Glutamatergic neuron (in vitro differentiated cells): ENCODE results near the gene ADGRE2. TPM values are rescaled to one million over a fixed set of nuclear protein-coding genes. Genes with fewer than 3 reads are reported as not detected.

Experiments
- DNase-seq: peaks from one replicate; pipeline ENCODE4 v3.0.0; 2022
- H3K27ac Mint-ChIP-seq: one replicate; pipeline ENCODE4 v1.8.0; 2020; ENCODE audit warnings: mild to moderate bottlenecking, mixed read lengths, inconsistent platforms; ENCODE audit not compliant: unreplicated experiment
- H3K27me3 Mint-ChIP-seq: one replicate; pipeline ENCODE4 v1.8.0; 2020; ENCODE audit warnings: mild to moderate bottlenecking, moderate library complexity, mixed read lengths, inconsistent platforms; ENCODE audit not compliant: unreplicated experiment
- H3K36me3 Mint-ChIP-seq: one replicate; pipeline ENCODE4 v1.8.0; 2020; ENCODE audit warnings: mild to moderate bottlenecking, mixed read lengths, inconsistent platforms; ENCODE audit not compliant: unreplicated experiment
- H3K4me1 Mint-ChIP-seq: one replicate; pipeline ENCODE4 v1.8.0; 2020; ENCODE audit warnings: mild to moderate bottlenecking, low read depth, mixed read lengths, inconsistent platforms; ENCODE audit not compliant: unreplicated experiment
- H3K4me3 Mint-ChIP-seq: one replicate; pipeline ENCODE4 v1.8.0; 2020; ENCODE audit warnings: mild to moderate bottlenecking, mixed read lengths, inconsistent platforms; ENCODE audit not compliant: unreplicated experiment
- H3K9me3 Mint-ChIP-seq: one replicate; pipeline ENCODE4 v1.8.0; 2020; ENCODE audit warnings: mild to moderate bottlenecking, moderate library complexity, mixed read lengths, inconsistent platforms; ENCODE audit not compliant: unreplicated experiment
- total RNA-seq: library from RNA; stranded (reverse); fragmentation: NEBNext Ultra II Directional; extraction: Animal tissue kit (Norgen Biotek cat#: 25700); gene quantifications from one replicate; pipeline ENCODE4 v1.2.1, GENCODE V29; 2021; ENCODE audit not compliant: unreplicated experiment
- TF ChIP-seq, protein P1 (sequence below): fragments of 200-600 bp; sonication (generic); IDR thresholded peaks from one replicate; pipeline ENCODE4 v1.5.0; 2021; ENCODE audit not compliant: partially characterized antibody, unreplicated experiment

The ADGRE2 gene
- total RNA-seq, 1 donor from 2014 or later: 0.66 TPM

DNA sequence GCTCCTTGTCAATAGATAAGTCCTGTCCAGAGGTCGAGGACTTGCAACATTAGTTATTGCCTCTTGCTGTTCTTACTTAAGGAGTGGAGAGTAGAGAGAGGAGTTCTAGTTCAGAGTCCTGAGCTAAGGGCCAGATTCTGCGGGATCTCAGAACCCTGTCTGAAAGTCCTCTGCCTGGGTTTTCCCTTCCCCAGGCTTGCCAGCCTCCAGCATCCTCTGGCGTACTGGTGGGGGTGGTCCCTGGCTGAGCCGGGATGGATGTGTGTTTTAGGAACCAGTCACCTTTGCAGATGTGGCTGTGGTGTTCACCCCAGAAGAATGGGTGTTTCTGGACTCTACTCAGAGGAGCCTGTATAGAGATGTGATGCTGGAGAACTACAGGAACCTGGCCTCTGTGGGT lies 62.5 kb downstream of the ADGRE2 start:
- H3K4me1 Mint-ChIP-seq: no peaks in the 10 kb centered on the region
- no peak for DNase-seq
- peaks cover 33% of the 10 kb centered on the region for H3K9me3 Mint-ChIP-seq
- TF ChIP-seq, protein P1, sequence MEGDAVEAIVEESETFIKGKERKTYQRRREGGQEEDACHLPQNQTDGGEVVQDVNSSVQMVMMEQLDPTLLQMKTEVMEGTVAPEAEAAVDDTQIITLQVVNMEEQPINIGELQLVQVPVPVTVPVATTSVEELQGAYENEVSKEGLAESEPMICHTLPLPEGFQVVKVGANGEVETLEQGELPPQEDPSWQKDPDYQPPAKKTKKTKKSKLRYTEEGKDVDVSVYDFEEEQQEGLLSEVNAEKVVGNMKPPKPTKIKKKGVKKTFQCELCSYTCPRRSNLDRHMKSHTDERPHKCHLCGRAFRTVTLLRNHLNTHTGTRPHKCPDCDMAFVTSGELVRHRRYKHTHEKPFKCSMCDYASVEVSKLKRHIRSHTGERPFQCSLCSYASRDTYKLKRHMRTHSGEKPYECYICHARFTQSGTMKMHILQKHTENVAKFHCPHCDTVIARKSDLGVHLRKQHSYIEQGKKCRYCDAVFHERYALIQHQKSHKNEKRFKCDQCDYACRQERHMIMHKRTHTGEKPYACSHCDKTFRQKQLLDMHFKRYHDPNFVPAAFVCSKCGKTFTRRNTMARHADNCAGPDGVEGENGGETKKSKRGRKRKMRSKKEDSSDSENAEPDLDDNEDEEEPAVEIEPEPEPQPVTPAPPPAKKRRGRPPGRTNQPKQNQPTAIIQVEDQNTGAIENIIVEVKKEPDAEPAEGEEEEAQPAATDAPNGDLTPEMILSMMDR: no peak
- H3K27ac Mint-ChIP-seq: no peak overlapping the region
- H3K36me3 Mint-ChIP-seq: peaks cover 83% of the 10 kb centered on the region
- H3K27me3 Mint-ChIP-seq: peaks cover 9% of the 10 kb centered on the region
- H3K4me3 Mint-ChIP-seq: no peak overlapping the region

GRCh38 chr19:14704450-14704849 lies 73.9 kb downstream of the ADGRE2 start:
- Mint-ChIP-seq H3K4me1 (no peaks in the 10 kb centered on the region), H3K27ac (no peak overlapping the region), H3K4me3 (no peak overlapping the region), H3K36me3 (peaks cover 36% of the 10 kb centered on the region), H3K27me3 (peaks cover 8% of the 10 kb centered on the region), H3K9me3 (peaks cover 6% of the 10 kb centered on the region)
- TF ChIP-seq, protein P1: no peak
- no peak for DNase-seq

DNA sequence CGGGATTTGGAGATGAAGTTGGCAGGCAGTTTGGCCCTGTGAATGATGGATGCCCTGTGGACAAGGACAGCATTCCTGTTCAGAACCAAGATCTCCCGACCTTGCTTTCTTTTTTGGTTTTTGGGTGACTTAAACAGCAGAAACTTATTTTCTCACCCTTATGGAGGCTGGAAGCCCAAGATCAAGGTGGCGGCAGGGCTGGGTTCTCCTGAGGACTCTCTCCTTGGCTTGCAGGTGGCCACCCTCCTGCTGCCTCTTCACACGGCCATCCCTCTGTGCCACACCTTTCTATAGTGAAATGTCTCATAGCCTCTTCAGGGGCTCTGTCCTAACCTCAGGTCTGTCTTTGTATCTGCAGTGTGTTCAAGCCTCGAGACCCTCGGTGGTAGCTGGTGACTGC lies 74.5 kb downstream of the ADGRE2 start:
- no peaks in the 10 kb centered on the region for H3K4me1 Mint-ChIP-seq
- DNase-seq: no peak
- H3K4me3 Mint-ChIP-seq: no peak overlapping the region
- TF ChIP-seq, protein P1: no peak
- peaks cover 30% of the 10 kb centered on the region for H3K36me3 Mint-ChIP-seq
- H3K9me3 Mint-ChIP-seq: peaks cover 6% of the 10 kb centered on the region
- H3K27me3 Mint-ChIP-seq: peaks cover 5% of the 10 kb centered on the region
- no peak overlapping the region for H3K27ac Mint-ChIP-seq

DNA sequence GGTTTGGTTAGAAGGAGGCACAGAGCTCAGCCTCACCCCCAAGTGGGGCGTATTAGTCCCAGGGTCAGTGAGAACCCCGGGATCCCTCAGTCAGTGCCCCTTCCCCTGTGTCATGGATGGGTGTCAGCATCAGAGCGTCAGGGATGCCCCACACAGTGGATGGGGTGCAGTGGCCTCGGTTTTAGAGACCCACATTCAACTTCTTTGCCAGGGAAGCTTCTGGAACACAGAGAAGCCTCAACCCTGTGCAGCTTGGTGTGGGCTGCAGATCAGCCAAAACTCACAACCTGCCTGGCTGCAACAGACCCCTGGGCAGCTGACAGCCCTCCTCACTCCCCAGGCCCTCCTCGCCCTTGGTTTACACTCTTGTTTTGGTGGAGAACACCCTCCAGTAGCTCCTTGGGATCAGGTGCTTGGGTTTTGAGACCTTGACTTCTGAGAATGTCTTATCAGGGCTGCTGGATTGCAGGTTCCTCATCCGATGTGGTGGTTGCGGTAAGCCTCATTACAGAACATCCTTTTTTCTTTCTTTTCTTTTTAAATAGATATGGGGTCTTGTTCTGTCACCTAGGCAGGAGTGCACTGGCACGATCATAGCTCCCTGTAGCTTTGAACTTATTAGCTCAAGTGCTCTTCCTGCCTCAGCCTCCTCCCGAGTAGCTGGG lies 77.5 kb downstream of the ADGRE2 start:
- H3K27me3 Mint-ChIP-seq: no peaks in the 10 kb centered on the region
- TF ChIP-seq, protein P1: no peak
- peaks cover 6% of the 10 kb centered on the region for H3K9me3 Mint-ChIP-seq
- H3K27ac Mint-ChIP-seq: no peak overlapping the region
- H3K36me3 Mint-ChIP-seq: peaks cover 18% of the 10 kb centered on the region
- H3K4me3 Mint-ChIP-seq: no peak overlapping the region
- DNase-seq: no peak
- H3K4me1 Mint-ChIP-seq: no peaks in the 10 kb centered on the region

DNA sequence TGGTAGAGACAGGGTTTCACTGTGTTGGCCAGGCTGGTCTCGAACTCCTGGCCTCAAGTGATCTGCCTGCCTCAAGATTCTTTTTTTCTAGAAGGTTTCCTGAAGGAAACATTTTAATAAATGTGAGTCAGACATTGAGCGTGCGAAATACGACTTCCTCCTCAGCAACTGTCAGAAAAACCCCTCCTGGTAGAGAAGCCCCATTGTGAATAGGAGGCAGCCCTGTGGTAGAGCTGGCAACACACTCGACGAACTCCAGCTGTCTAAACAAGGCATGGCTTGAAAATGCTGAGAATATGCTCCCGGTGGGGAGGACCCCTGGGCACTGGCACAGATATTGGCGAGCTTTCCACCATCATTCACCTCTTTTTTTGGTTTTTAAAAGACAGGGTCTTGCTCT lies 78.7 kb downstream of the ADGRE2 start:
- H3K36me3 Mint-ChIP-seq: peaks cover 18% of the 10 kb centered on the region
- DNase-seq: no peak

More for the DNA sequence above, 78.7 kb downstream of the ADGRE2 start:
- Mint-ChIP-seq H3K27me3 (no peaks in the 10 kb centered on the region), H3K4me3 (no peak overlapping the region), H3K4me1 (no peaks in the 10 kb centered on the region), H3K9me3 (peaks cover 6% of the 10 kb centered on the region), H3K27ac (no peak overlapping the region)
- TF ChIP-seq, protein P1: no peak
